ENCODE measurements around the gene MITD1.
"Not testable (repeated sequence)": the region's sequence is repeated elsewhere in the genome, so short reads cannot be mapped to it uniquely, and the experiment has no call there.

DNA sequence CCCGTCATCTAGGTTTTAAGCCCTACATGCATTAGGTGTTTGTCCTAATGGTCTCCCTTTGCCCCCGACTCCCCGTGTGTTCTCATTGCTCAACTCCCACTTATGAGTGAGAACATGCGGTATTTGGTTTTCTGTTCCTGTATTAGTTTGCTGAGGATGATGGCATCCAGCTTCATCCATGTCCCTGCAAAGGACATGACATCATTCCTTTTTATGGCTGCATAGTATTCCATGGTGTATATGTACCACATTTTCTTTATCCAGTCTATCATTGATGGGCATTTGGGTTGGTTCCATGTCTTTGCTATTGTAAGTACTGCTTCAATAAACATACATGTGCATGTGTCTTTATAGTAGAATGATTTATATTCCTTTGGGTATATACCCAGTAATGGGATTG lies 11.5 kb upstream of the MITD1 start:
- TF ChIP-seq SUZ12 (IDR thresholded peaks at IDR 0.05; ENCODE audit: extremely low read depth, insufficient read depth, insufficient read length); YY1 (IDR thresholded peaks at IDR 0.05; ENCODE audit: insufficient read depth, insufficient read length): not testable (repeated sequence)

Data from NT2/D1 (cell line).